Kidney capillary endothelial cell (primary cell): ENCODE measurements around the gene SLC43A3.

Source experiments
- DNase-seq: peaks from one replicate; pipeline ENCODE4 v3.0.0-alpha.2; 2018; ENCODE audit warnings: low spot score

SLC43A3 gene

GRCh38 chr11:57426929-57427726 lies at the start of gene SLC43A3:
SLC43A3 (minus strand) TSS chr11:57427121; CDS start chr11:57426172, 949 bp downstream.
- DNase-seq, result no peak

- DNase-seq, result no peak
Observed at GRCh38 chr11:57476047-57476756, 49.3 kb upstream of the SLC43A3 start.

- no peak for DNase-seq
Observed at GRCh38 chr11:57475671-57476046, 48.7 kb upstream of the SLC43A3 start.

GRCh38 chr11:57475191-57475590 lies 48.3 kb upstream of the SLC43A3 start:
- DNase-seq, result no peak

- no peak for DNase-seq
Observed at GRCh38 chr11:57474803-57475115, 47.8 kb upstream of the SLC43A3 start.

- no peak for DNase-seq
Observed at GRCh38 chr11:57474017-57474802, 47.3 kb upstream of the SLC43A3 start.

GRCh38 chr11:57473285-57473841 lies 46.4 kb upstream of the SLC43A3 start:
- DNase-seq, result no peak

GRCh38 chr11:57471496-57471895 lies 44.6 kb upstream of the SLC43A3 start:
- no peak for DNase-seq

GRCh38 chr11:57469268-57469667 lies 42.3 kb upstream of the SLC43A3 start:
- DNase-seq, result no peak

- DNase-seq, result no peak
Observed at GRCh38 chr11:57468276-57468675, 41.4 kb upstream of the SLC43A3 start.

- no peak for DNase-seq
Observed at GRCh38 chr11:57467508-57468157, 40.7 kb upstream of the SLC43A3 start.

GRCh38 chr11:57466680-57467079 lies 39.8 kb upstream of the SLC43A3 start:
- no peak for DNase-seq

- no peak for DNase-seq
Observed at GRCh38 chr11:57464539-57465181, 37.7 kb upstream of the SLC43A3 start.

GRCh38 chr11:57463671-57464538 lies 37.0 kb upstream of the SLC43A3 start:
- no peak for DNase-seq

- no peak for DNase-seq
Observed at GRCh38 chr11:57462597-57462996, 35.7 kb upstream of the SLC43A3 start.

GRCh38 chr11:57461841-57462489 lies 35.0 kb upstream of the SLC43A3 start:
- DNase-seq, result no peak

GRCh38 chr11:57460758-57461749 lies 34.1 kb upstream of the SLC43A3 start:
- DNase-seq, result no peak

- no peak for DNase-seq
Observed at GRCh38 chr11:57460022-57460757, 33.3 kb upstream of the SLC43A3 start, which contains the start of gene RTN4RL2. RTN4RL2 (plus strand) TSS chr11:57460528; CDS start chr11:57460866, 338 bp downstream.
